GM19043 (cell line): ENCODE measurements around the gene DYNC1I2.

Experiments used
- ATAC-seq: cut with Tn5 transposase; IDR thresholded peaks from one replicate; pipeline ENCODE4 v1.9.1; 2021; ENCODE audit warnings: low read depth; ENCODE audit not compliant: unreplicated experiment

Gene DYNC1I2

DNA sequence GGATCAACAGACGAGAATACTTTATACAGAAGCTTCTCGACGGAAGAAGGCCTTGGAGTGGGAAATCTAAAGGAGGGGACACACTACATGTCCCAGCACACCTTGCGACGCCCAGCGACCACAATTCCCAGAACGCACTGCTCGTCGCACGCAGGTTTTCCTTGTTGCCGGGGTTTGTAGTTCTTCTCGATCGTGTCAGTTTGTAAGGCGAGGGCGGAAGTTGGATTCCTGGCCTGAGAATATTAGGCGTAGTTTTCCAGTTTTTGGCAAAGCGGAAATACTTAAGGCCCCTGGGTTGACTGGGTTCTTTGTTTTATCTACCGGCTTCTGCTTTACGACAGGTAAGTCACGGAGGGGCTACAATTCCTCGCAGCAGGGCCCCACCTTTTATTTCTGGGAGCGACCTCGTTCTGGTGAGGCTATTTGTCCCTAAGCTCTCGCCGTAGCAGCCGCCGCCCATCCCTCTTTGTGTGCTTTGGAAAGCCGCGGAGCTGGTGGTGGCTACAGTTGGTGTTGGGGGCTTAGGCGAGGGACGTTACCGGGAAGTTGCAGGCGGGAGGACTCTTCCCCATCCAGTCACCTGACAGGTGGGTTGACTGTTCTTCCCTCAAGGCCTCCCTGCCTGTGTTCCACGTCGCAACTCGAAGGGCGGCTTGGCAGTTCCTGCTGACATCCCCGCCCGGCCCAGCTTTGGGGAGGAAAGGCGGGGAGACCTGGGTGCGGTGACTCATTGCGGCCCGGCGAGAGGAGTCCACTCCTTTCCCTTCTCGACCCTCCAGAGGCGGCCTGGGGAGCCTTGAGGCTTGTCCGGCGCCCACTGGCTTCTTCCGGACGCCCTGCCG, at the start of gene DYNC1I2:
DYNC1I2 (plus strand) TSS at position 183 of the 842 bp plus-strand sequence. CDS start 2,687 bp downstream, outside the sequence.
- peak; percentile 87 for ATAC-seq

DNA sequence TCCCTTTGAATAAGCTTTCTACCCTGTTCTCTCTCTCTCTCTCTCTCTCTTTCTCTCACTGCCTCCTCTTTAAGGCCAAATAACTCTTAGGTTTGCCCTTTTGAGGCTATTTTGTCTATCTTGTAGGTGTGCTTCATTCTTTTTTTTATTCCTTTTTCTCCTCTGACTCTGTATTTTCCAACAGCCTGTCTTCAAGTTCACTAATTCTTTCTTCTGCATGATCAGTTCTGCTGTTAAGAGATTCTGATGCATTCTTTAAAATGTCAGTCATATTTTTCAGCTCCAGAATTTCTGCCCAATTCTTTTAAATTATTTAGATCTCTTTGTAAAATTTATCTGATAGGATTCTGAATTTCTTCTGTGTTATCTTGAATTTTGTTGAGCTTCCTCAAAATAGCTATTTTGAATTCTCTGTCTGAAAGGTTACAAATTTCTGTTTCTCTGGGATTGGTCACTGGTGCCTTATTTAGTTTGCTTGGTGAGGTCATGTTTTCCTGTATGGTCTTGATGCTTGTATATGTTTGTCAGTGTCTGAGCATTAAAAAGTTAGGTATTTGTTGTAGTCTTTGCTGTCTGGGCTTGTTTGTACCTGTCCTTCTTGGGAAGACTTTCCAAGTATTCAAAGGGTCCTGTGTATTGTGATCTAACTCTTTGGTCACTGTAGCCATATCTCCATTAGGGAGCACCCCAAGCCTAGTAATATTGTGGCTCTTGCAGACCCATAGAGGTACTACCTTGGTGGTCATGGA, 35.4 kb upstream of the DYNC1I2 start:
- no peak for ATAC-seq

DNA sequence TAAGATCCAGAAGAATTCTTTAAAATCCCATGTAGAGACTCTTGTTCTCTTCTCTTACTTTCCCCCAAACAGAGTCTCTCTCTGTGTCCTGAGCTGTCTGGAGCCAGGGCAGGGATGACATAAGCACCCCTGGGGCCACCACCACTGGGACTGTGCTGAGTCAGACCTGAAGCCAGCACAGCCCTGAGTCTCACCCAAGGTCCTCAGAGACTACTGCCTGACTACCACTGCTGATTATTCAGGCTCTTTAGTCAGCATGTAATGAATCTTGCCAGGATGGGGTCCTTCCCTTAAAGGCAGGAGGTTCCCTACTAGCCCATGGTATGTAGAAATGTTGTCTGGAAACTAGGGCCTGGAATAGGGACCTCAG, 34.9 kb upstream of the DYNC1I2 start:
- no peak for ATAC-seq

DNA sequence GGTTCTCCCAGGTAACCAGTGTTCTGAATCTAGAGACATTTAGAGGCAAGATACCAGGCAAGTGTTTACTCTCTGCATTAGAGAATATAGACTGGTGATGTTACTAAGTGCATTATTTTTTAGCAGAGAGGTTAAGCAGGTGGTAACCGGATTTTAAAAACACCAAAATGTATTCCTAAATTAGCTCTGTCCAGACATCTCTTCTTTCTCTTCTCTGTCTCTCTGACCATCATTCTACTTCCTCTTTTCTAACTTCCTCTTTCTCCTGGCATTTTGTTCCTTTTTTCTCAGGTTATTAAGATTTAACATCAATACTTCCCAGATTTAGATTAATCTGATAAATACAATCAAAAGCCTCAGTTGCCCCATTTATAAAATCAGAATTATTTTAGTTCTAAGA, 31.7 kb upstream of the DYNC1I2 start:
- ATAC-seq = peak; percentile 75

DNA sequence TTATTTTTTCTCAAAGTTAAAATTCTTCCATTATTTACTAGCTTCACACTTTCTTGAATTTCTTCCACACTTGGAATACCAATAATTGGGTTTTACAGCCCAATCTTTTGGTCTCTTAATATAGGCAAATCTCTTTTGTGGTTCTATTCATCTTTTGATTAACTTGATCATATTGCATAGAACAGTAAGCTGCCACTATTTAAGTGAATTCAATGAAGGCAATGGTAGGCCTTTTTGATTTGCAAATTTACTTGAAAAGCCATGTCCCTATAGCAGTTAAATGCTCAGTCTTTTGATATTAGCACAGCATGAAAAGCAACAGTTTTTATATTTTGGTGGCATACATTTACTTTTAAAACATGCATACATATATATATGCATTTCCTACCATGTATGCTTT, 20.2 kb upstream of the DYNC1I2 start:
- ATAC-seq = no peak

DNA sequence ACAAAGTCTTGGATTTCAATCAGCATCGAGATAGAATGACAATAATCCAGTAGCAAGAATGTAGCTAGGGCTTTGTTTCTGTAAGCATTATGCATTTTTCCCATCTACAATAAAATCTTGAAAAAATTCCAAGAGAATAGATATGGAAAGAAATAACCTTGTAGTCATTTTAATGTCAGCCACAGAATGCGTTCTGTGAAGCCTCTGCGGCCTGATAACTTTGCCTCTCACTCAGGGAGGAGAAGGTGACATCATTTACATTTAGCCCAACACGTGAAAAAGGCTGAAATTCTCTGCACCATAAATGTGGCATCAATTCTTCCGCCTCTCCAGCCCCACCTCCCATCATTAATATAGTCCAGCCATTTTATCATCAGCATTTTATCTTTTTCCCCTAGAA, 19.1 kb upstream of the DYNC1I2 start:
- no peak for ATAC-seq

DNA sequence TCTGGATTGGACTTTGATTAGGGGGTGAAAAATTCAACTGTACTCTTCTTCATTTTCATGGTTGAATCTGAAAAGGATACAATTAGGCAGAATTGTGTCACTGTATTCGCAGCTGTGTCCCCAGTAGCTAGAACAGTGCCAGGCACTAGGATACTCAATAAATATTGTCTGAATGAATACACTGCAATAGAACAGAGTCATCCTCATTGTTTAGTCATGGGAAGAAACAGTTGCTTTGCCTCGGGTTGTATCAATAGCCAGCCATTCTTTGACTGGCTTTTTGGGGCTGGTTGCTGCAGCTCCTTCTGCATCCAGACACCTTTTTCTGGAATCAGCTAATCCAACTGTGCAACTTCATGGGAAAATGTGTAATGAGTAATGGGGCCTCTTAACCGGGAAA, 18.1 kb upstream of the DYNC1I2 start:
- no peak for ATAC-seq

DNA sequence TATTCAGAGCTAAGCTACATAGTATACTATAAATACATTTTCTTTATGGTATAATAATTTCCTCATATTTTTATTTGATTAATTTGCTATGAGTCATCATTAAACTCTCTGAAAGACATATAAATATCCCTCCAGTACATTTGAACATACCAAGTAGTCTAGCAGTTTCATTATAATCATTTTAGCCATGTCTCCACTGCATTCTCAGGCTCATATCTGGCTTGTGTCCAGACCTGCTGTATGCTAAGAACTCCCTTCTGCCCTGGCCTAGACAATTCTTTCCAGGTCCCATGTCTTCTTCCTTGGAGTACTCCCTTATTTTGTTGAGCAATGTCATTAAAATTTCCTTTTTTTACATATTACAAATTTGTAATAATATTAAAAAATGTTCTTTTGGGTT, 16.6 kb upstream of the DYNC1I2 start:
- no peak for ATAC-seq

DNA sequence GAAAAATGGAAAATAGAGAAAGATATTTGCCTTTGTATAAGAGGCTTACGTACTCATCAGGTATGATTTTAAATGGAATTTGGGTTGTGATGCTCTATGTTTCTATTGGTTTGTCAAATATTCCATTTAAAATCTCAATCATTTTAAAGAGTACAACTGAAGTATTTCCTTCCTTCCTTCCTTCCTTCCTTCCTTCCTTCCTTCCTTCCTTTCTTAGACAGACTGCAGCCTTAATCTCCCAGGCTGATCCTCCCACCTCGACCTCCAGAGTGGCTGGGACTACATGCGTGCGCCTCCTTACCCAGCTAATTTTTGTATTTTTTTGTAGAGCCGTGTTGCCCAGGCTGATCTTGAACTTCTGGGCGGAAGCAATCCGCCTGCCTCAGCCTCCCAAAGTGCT, 15.4 kb upstream of the DYNC1I2 start:
- ATAC-seq = no peak

DNA sequence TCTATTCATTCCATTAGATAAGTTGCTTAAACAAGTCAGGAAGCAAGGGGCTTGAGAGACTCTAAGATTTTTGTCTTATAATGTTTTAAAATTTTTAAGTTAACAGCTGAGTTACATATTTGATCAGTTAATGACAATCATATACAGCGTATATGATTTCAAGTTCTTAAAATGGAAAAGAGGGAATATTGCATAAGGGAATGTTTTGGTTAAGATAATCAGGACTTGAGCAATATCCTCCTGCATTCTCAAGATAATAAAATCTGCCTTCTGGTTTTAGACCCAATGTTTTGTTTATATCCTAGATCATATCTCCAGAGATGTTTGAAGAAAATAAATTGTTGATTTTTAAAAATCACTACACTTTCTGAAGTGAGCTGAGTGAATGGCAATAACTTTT, 13.4 kb upstream of the DYNC1I2 start:
- ATAC-seq = no peak

DNA sequence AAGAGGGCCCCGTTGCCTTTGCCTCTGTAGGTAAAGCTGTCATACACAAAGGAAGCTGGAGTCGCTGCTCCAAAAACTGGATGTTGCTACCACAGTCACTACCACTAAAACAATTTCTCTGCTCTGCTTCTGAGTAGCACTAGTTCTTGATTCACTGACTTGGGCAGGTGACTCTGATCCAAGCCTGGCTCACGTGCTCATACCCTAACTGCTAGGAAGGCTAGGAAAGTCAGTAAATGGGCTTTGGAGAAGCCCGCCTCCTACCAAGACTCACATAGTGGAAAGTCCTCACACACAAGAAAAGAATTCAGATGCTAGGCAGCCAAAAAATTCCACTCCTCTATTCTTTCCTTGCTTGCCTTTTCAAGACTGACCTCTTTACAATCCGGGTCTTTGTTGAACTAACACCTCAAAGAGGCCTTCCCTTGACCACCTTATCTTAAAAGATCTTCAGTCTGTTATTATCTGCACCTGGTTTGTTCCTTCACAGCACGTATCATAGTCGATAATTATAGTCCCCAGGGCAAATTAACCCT, 11.4 kb upstream of the DYNC1I2 start:
- no peak for ATAC-seq

DNA sequence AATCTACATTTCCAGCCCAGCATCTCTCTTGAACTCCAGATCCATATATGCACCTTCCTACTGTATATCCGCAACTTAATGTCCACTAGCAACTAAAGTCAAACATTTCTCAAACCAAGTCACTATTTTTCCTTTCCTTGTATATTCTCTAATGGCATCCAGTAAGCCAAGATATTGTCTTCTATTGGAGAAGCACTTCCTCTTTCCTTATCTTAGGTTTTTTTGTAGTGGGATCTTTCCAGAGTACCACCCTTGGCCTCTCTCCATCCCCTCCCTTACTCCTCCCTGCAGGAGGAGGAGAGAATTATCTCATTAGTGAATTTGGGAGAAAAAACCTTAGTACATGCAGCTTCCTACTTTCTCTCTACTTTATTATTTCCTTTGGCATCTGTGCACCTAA, 8.7 kb upstream of the DYNC1I2 start:
- no peak for ATAC-seq

DNA sequence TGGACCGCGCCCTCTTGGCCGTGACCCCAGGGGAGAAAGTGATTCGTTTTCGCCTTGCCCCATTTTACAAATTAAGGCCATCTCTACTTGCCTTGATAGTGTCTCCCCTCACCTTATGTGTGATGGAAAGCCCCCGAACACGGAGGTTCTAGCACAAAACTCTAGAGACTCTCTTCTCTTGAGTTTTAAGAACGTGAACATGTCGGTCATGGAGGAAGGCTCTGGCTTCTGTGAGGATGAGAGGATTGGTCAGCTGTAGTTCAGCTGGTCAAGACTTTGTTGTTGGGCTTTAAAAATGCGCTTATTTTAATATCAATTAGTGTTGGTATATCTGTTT, 828 bp downstream of the DYNC1I2 start:
- ATAC-seq = no peak

DNA sequence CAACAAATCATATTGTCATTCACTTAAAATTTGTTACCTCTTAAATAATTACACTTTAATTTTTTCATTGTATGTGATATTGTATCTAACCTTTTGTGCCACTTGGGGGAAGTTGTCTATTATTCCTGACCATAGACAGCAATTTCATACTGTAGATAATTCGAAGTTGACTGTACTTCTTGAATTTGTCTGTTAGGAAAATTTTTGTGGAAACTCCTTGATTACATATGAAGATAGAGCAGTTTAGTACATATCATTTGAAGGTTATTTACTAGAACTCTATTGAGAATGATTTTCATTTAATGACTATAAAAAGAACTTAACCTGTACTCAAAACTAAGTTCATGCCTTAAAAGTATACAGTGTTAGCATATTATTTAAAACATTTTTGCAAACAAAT, 5.1 kb downstream of the DYNC1I2 start:
- ATAC-seq = no peak

DNA sequence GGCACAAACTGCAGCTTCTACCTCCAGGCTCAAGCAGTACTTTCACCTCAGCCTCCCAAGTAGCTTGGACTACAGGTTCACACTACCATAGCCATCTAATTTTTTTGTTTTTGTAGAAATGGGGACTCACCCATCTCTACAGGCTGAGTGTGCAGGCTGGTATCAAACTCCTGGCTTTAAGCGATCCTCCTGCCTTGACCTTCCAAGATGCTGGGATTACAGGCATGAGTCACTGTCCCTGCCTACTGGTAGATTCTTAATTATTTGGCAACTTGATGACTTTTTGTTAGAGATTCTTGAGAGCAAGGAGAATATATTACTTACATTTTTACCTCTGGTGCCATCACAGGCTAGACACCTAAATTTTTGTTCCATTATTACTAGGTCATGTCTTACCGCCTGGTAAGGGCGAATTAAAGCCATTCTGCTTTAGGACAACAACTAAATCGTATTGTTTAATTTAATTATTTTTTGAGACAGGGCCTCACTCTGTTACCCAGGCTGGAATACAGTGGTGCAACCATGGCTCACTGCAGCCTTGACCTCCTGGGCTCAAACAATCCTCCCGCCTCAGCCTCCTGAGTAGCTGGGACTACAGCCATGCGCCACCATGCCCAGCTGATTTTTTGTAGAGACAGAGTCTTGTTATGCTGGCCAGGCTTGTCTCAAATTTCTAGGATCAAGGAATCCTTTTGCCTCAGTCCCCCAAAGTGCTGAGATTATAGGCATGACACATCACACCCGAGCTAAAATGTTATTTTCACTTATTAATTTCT, 15.7 kb downstream of the DYNC1I2 start:
- ATAC-seq = no peak

DNA sequence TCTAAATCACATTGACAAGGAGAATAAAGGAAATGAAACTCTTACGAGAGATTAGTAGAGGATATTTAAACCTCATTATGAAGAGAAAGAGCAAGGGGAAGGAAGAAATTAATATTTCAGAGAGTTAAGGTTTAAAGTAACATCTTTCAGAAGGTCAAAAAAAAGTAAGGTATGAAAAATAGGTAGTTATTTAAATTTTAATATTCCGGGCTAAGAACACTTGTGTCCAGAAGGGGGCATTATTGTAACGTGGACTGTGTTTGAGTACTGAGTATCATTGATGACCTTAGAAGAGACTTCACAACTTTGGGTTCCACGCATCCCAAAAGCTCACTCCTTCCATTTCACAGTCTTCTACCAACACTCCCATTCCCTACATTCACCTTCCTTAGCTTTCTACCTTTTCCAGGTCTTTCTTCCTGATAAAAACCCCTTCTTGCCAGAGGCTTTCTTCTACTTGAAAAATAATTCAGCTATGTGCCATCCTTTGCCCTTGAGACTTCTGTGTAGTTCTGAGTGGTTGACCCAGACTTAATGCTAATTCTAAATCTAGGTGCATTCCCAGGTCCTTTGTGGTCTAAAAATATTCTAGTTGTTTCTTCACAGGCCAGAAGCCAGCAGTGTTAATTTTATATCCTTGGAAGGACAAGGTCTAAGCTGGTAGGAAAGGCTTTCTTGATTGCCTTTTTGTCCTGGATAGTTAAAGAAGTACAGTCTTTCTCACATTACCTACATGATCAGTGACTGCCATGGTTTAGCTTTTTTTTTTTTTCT, 16.5 kb downstream of the DYNC1I2 start:
- no peak for ATAC-seq

DNA sequence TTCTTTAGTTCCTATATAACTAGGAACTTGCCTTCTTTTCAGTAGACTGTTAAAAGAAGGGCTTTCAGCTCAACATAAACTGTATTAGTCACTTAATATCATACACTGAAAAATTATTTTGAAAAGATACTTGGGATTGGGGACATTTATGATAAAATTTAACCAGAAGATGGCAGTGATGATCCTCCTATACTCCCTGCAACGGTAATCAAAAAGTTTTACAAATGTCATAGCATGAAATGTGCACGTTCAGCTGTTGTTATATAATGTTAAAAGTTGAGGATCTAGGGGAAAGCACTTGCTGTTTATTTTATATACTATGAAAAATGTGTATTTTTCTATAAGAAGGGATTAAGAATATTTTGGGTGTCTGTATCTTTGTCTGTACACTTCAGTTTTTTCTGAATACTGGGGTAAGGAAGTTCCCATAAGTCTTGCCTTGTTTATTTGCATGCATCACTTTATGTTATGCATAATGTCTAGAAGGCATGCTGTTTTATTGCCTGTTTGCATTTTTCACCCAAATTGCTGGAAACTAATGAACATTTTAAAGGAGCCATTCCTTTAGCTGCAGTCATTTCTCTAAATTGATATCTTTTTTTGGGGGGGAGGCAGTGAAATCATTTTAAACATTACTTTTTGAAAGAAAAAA, 19.0 kb downstream of the DYNC1I2 start:
- ATAC-seq = no peak

DNA sequence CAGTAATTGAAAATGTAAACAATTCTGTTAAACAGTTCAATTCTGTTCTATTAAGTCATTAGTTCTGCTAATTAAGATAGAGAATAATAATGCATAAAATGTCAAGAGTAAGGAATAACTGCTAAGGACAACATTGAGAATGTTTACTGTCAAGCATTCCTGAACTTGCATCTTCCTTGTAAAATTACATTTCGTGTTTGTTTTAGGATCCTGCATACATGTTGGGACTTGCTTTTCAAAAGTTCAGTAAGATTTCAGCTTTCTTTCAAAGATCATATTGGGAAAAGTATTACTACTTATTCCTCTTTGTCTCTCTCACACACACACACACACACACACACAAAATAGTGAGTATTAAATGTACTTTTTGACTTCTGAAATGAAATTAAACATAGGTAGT, 20.5 kb downstream of the DYNC1I2 start:
- no peak for ATAC-seq

DNA sequence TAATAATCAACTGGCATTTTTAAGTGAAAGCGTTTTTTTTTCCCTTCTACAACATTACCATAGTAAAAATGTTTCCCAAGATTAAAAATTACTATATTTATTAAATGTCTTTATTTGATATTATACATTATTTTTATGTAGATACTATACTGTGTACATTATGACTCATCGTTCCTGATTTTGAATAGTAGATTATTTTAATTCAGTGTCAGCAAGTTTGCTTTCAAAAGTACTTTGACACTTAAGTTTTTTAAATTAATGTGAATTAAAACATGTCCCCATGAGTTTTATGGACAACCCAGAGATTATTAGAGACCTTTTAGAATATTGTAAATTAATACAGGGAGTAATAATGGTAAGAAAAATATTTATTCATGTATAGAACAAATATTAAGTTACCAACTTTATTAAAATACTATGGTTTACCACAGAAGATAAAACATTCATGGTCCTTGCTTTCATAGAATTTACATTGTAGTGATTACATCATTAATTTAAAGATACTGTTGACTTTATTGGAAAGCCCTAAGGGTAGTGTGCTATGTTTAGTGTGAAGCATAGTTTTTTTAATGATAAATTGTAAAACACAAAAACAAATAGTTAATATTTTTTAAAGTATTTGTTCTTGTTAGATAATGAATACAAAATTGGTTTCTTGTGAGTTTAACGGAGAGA, 21.9 kb downstream of the DYNC1I2 start:
- ATAC-seq = no peak
